ENCODE measurements around the gene DOK7. TPM values are rescaled to one million over a fixed set of nuclear protein-coding genes. Genes with fewer than 3 reads are reported as not detected.

The DOK7 gene
- total and polyA plus RNA-seq, 2 experiments from 2014 or later = 0.23 to 1.8 TPM

- no peak for TF ChIP-seq CTCF (IDR thresholded peaks at IDR 0.05; ENCODE audit: poor library complexity)
- TF ChIP-seq EZH2 (IDR thresholded peaks at IDR 0.05; ENCODE audit: borderline replicate concordance) = no peak
- no peak for TF ChIP-seq EZH2phosphoT487 (IDR thresholded peaks at IDR 0.05; ENCODE audit: low read depth, severe bottlenecking, unreplicated experiment)
- no peaks in the 10 kb centered on the region for H3K9me2 ChIP-seq (replicated peaks; ENCODE audit: insufficient read depth)
- no peaks in the 10 kb centered on the region for H3K79me2 ChIP-seq
- DNase-seq (ENCODE audit: low spot score) = no peak
- H3K27me3 ChIP-seq = peaks cover 8% of the 10 kb centered on the region
- H2AFZ ChIP-seq = no peak overlapping the region
- H3K9me3 ChIP-seq (ENCODE audit: low read depth) = no peaks in the 10 kb centered on the region
- WGBS (ENCODE audit: low lambda C conversion rate, missing lambda C conversion rate) = 88% methylated on average over 10 of the region's 10 CpGs
- H3K4me3 ChIP-seq = no peak overlapping the region
- no peaks in the 10 kb centered on the region for H3K4me1 ChIP-seq (ENCODE audit: insufficient read depth)
- no peaks in the 10 kb centered on the region for H4K20me1 ChIP-seq (ENCODE audit: insufficient read depth, poor library complexity, severe bottlenecking)
- H3K36me3 ChIP-seq (replicated peaks; ENCODE audit: insufficient read depth, low read depth) = no peaks in the 10 kb centered on the region
- H3K4me2 ChIP-seq = no peak overlapping the region
- no peak overlapping the region for H3K27ac ChIP-seq
Measured at GRCh38 chr4:3462321-3462789, 751 bp upstream of the DOK7 start.

GRCh38 chr4:3463556-3464348 is 646 bp downstream of the DOK7 start:
- Histone ChIP-seq H3K36me3 (replicated peaks; ENCODE audit: insufficient read depth, low read depth) (no peaks in the 10 kb centered on the region), H2AFZ (no peak overlapping the region), H3K9me2 (replicated peaks; ENCODE audit: insufficient read depth) (no peaks in the 10 kb centered on the region), H3K27ac (no peak overlapping the region), H3K4me2 (peak overlapping the region; percentile 92), H3K79me2 (no peaks in the 10 kb centered on the region), H4K20me1 (ENCODE audit: insufficient read depth, poor library complexity, severe bottlenecking) (no peaks in the 10 kb centered on the region), H3K9me3 (ENCODE audit: low read depth) (no peaks in the 10 kb centered on the region), H3K27me3 (peaks cover 8% of the 10 kb centered on the region), H3K4me3 (no peak overlapping the region), H3K4me1 (ENCODE audit: insufficient read depth) (no peaks in the 10 kb centered on the region)
- DNase-seq (ENCODE audit: low spot score) = no peak
- TF ChIP-seq CTCF (IDR thresholded peaks at IDR 0.05; ENCODE audit: poor library complexity) (no peak), EZH2 (IDR thresholded peaks at IDR 0.05; ENCODE audit: borderline replicate concordance) (no peak), EZH2phosphoT487 (IDR thresholded peaks at IDR 0.05; ENCODE audit: low read depth, severe bottlenecking, unreplicated experiment) (no peak)
- whole genome bisulfite sequencing (ENCODE audit: low lambda C conversion rate, missing lambda C conversion rate) = 76% methylated on average over 31 of the region's 43 CpGs

DNA sequence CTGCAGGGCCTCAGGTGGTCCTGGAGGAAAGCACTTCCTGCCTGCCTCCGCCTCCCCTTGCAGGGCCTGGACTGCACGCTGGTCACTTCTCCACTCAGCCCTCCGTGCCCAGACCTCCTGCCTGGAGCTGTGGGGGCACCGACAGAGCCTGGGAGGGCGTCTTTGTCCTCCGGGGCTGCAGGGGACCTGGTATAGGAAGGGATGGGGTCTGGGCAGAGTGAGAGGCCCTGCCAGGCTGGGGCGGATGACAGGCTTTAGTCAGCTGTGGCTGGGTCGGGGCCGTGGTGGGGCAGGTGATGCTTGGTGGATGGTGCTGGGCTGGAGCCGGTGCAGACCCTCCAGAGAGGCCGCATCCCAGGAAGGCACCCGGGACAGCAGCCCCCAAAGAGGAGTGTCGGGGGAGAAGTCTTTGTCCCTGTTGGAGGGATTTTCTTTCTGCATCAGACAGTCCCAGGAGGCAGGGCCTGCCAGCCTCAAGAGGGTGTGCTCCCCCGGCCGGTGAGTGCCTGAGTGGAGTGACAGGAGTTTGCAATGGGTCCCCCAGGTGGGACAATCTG is 1.3 kb downstream of the DOK7 start:
- Histone ChIP-seq H3K4me1 (ENCODE audit: insufficient read depth) (no peaks in the 10 kb centered on the region), H4K20me1 (ENCODE audit: insufficient read depth, poor library complexity, severe bottlenecking) (no peaks in the 10 kb centered on the region), H3K27ac (no peak overlapping the region), H2AFZ (no peak overlapping the region), H3K9me2 (replicated peaks; ENCODE audit: insufficient read depth) (no peaks in the 10 kb centered on the region), H3K4me3 (no peak overlapping the region), H3K27me3 (peaks cover 8% of the 10 kb centered on the region), H3K4me2 (no peak overlapping the region), H3K36me3 (replicated peaks; ENCODE audit: insufficient read depth, low read depth) (no peaks in the 10 kb centered on the region), H3K79me2 (no peaks in the 10 kb centered on the region), H3K9me3 (ENCODE audit: low read depth) (no peaks in the 10 kb centered on the region)
- TF ChIP-seq EZH2phosphoT487 (IDR thresholded peaks at IDR 0.05; ENCODE audit: low read depth, severe bottlenecking, unreplicated experiment) (no peak), CTCF (IDR thresholded peaks at IDR 0.05; ENCODE audit: poor library complexity) (no peak), EZH2 (IDR thresholded peaks at IDR 0.05; ENCODE audit: borderline replicate concordance) (no peak)
- 79% methylated on average over 15 of the region's 15 CpGs for WGBS (ENCODE audit: low lambda C conversion rate, missing lambda C conversion rate)
- no peak for DNase-seq (ENCODE audit: low spot score)

Measured in hepatocyte (in vitro differentiated cells).